ENCODE results near the gene RECK.

DNA sequence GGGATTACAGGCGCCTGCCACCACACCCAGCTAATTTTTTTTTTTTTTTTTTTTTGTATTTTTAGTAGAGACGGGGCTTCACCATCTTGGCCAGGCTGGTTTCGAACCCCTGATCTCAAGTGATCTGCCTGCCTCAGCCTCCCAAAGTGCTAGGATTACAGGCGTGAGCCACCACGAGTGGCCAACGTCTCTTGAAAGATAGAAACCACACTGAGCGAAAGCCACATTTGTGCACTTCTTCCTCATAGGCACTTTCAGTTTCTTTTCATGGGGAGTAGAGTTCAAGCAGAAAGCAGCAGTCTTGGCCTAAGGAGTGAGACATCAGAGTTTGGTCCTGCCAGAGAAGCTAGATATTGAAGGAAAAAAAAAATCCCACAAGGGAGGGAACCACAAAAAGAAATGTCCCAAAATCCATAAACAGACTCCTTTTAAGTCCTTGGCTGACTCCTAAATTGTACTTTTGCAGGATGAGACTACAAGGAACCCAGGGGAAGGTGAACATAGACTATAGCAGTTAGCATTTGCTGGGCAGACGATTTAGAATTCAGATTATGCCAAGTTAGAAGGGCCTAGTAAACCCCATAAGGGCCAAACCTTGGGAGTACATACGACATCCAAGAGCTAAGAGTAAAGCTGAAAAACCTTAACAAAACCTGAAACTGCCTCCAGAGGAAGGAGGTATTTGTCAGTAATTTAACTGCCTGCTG, 55.9 kb downstream of the RECK start:
- TF ChIP-seq, protein P1, sequence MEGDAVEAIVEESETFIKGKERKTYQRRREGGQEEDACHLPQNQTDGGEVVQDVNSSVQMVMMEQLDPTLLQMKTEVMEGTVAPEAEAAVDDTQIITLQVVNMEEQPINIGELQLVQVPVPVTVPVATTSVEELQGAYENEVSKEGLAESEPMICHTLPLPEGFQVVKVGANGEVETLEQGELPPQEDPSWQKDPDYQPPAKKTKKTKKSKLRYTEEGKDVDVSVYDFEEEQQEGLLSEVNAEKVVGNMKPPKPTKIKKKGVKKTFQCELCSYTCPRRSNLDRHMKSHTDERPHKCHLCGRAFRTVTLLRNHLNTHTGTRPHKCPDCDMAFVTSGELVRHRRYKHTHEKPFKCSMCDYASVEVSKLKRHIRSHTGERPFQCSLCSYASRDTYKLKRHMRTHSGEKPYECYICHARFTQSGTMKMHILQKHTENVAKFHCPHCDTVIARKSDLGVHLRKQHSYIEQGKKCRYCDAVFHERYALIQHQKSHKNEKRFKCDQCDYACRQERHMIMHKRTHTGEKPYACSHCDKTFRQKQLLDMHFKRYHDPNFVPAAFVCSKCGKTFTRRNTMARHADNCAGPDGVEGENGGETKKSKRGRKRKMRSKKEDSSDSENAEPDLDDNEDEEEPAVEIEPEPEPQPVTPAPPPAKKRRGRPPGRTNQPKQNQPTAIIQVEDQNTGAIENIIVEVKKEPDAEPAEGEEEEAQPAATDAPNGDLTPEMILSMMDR (IDR thresholded peaks at IDR 0.05), result no peak
- TF ChIP-seq POLR2A (IDR thresholded peaks at IDR 0.05), result no peak

Data from tibial nerve (tissue), 3 donors.